RWPE2 (cell line): Measurements from ENCODE around the gene INPP5E.

Experiments used
- ATAC-seq: fragments of 200-7000 bp; cut with Tn5 transposase; 3 replicates; pipeline ENCODE4 v1.9.1; 2021; ENCODE audit warnings: low read depth
- DNase-seq: peaks from one replicate; pipeline ENCODE4 v3.0.0-alpha.2; 2020; ENCODE audit warnings: low spot score
- H3K27ac ChIP-seq: fragments of 450-650 bp; 2 replicates; pipeline ENCODE4 v1.5.1; 2017; ENCODE audit warnings: mild to moderate bottlenecking; ENCODE audit not compliant: poor library complexity, severe bottlenecking
- H3K27me3 ChIP-seq: fragments of 250-450 bp; sonication (Bioruptor Pico); 2 replicates; pipeline ENCODE4 v1.5.1; 2021; ENCODE audit warnings: mild to moderate bottlenecking, moderate library complexity; ENCODE audit not compliant: insufficient read depth, poor library complexity, severe bottlenecking
- H3K36me3 ChIP-seq: fragments of 250-450 bp; sonication (Bioruptor Pico); 2 replicates; pipeline ENCODE4 v1.5.1; 2020; ENCODE audit warnings: low read depth, mild to moderate bottlenecking, moderate library complexity
- H3K4me1 ChIP-seq: fragments of 250-450 bp; sonication (Bioruptor Pico); 2 replicates; pipeline ENCODE4 v1.5.1; 2021; ENCODE audit warnings: mild to moderate bottlenecking, moderate library complexity; ENCODE audit not compliant: insufficient read depth, poor library complexity, severe bottlenecking
- H3K4me3 ChIP-seq: fragments of 250-450 bp; sonication (Bioruptor Pico); 2 replicates; pipeline ENCODE4 v1.5.1; 2021; ENCODE audit warnings: mild to moderate bottlenecking, moderate library complexity; ENCODE audit not compliant: severe bottlenecking
- H3K9me3 ChIP-seq: fragments of 250-450 bp; sonication (Bioruptor Pico); 2 replicates; pipeline ENCODE4 v1.5.1; 2021; ENCODE audit warnings: mild to moderate bottlenecking, moderate library complexity; ENCODE audit not compliant: severe bottlenecking
- CTCF ChIP-seq: fragments of 450-650 bp; IDR thresholded peaks from one replicate; pipeline ENCODE4 v1.5.1; 2017; ENCODE audit warnings: mild to moderate bottlenecking, moderate library complexity; ENCODE audit not compliant: poor library complexity, severe bottlenecking

INPP5E gene

GRCh38 chr9:136397643-136398042 is 42.0 kb downstream of the INPP5E start:
- no peaks in the 10 kb centered on the region for H3K27me3 ChIP-seq
- H3K4me3 ChIP-seq = no peak overlapping the region
- H3K9me3 ChIP-seq = no peaks in the 10 kb centered on the region
- peaks cover 61% of the 10 kb centered on the region for H3K36me3 ChIP-seq
- H3K4me1 ChIP-seq = no peaks in the 10 kb centered on the region
- no peak for TF ChIP-seq CTCF
- ATAC-seq = no peak
- no peak overlapping the region for H3K27ac ChIP-seq
- no peak for DNase-seq

- no peak for TF ChIP-seq CTCF
- H3K4me1 ChIP-seq = no peaks in the 10 kb centered on the region
- no peaks in the 10 kb centered on the region for H3K27me3 ChIP-seq
- peaks cover 70% of the 10 kb centered on the region for H3K36me3 ChIP-seq
- H3K27ac ChIP-seq = no peak overlapping the region
- ATAC-seq = no peak
- H3K9me3 ChIP-seq = no peaks in the 10 kb centered on the region
- no peak for DNase-seq
- no peak overlapping the region for H3K4me3 ChIP-seq
These were observed 43.5 kb downstream of the INPP5E start for GRCh38 chr9:136396219-136396515.

- H3K27me3 ChIP-seq = no peaks in the 10 kb centered on the region
- TF ChIP-seq CTCF = no peak
- H3K27ac ChIP-seq = no peak overlapping the region
- peaks cover 75% of the 10 kb centered on the region for H3K36me3 ChIP-seq
- no peak for ATAC-seq
- DNase-seq = no peak
- H3K4me3 ChIP-seq = no peak overlapping the region
- H3K9me3 ChIP-seq = no peaks in the 10 kb centered on the region
- no peaks in the 10 kb centered on the region for H3K4me1 ChIP-seq
These were observed 44.1 kb downstream of the INPP5E start for GRCh38 chr9:136395345-136396218.

GRCh38 chr9:136395020-136395340 is 44.7 kb downstream of the INPP5E start:
- Histone ChIP-seq H3K9me3 (no peaks in the 10 kb centered on the region), H3K4me3 (no peak overlapping the region), H3K4me1 (no peaks in the 10 kb centered on the region), H3K27me3 (no peaks in the 10 kb centered on the region), H3K36me3 (peaks cover 78% of the 10 kb centered on the region), H3K27ac (no peak overlapping the region)
- ATAC-seq (no peak), DNase-seq (no peak)
- TF ChIP-seq CTCF = no peak

- Histone ChIP-seq H3K27me3 (no peaks in the 10 kb centered on the region), H3K4me3 (no peak overlapping the region), H3K27ac (no peak overlapping the region), H3K9me3 (no peaks in the 10 kb centered on the region), H3K4me1 (no peaks in the 10 kb centered on the region), H3K36me3 (peaks cover 83% of the 10 kb centered on the region)
- DNase-seq = no peak
- ATAC-seq = no peak
- no peak for TF ChIP-seq CTCF
These were observed 45.2 kb downstream of the INPP5E start for GRCh38 chr9:136394312-136395019.
